Caco-2 (cell line): ENCODE results near the gene CUZD1. TPM values are rescaled to one million over a fixed set of nuclear protein-coding genes. Genes with fewer than 3 reads are reported as not detected.
A peak's percentile ranks its signal among the peaks of the same experiment; 100 is the strongest.

Experiments used
- BruUV-seq: library from RNA; stranded (reverse); fragments of 400-500 nt; replicated peaks from 2 replicates; lab custom pipeline; 2021; lab: Mats Ljungman, UMichigan
- CTCF ChIA-PET: fragments of 300-600 bp; sonication (Branson Sonifier 250); formaldehyde crosslinking; loops from one replicate; lab custom pipeline; 2022; ENCODE audit warnings: antibody characterized with exemption; lab: Charles Lee
- POLR2A ChIA-PET: fragments of 300-600 bp; sonication (Branson Sonifier 250); formaldehyde crosslinking; loops from one replicate; lab custom pipeline; 2022; ENCODE audit warnings: antibody characterized with exemption; lab: Charles Lee
- DNase-seq, 2 experiments: peaks; one replicate each; pipeline versions ENCODE4 v3.0.0 to v3.0.0-alpha.2; 2020 to 2022
- H3K27me3 ChIP-seq: replicated peaks from 2 replicates; pipeline ENCODE4 v1.6.0; 2011; ENCODE audit warnings: low read length; ENCODE audit not compliant: control insufficient read depth, insufficient read depth
- H3K36me3 ChIP-seq: 2 replicates; pipeline ENCODE4 v1.5.1; 2011; ENCODE audit warnings: low read length; ENCODE audit not compliant: control insufficient read depth, insufficient read depth
- H3K4me1 ChIP-seq: fragments of 250-450 bp; sonication (Bioruptor Pico); 2 replicates; pipeline ENCODE4 v1.5.1; 2020; ENCODE audit warnings: mild to moderate bottlenecking
- H3K4me3 ChIP-seq: 2 replicates; pipeline ENCODE4 v1.5.1; 2011; ENCODE audit warnings: low read depth, mild to moderate bottlenecking, control low read depth, low read length
- H3K9me3 ChIP-seq: fragments of 250-450 bp; sonication (Bioruptor Pico); 2 replicates; pipeline ENCODE4 v1.5.1; 2020; ENCODE audit warnings: mild to moderate bottlenecking, moderate library complexity
- H3K27ac Mint-ChIP-seq: one replicate; pipeline ENCODE4 v1.8.0; 2022; ENCODE audit warnings: mixed read lengths; ENCODE audit not compliant: unreplicated experiment
- H3K27me3 Mint-ChIP-seq: one replicate; pipeline ENCODE4 v1.8.0; 2022; ENCODE audit warnings: mixed read lengths; ENCODE audit not compliant: insufficient read depth, unreplicated experiment
- H3K36me3 Mint-ChIP-seq: one replicate; pipeline ENCODE4 v1.8.0; 2022; ENCODE audit warnings: mild to moderate bottlenecking, mixed read lengths; ENCODE audit not compliant: insufficient read depth, unreplicated experiment
- H3K4me1 Mint-ChIP-seq: one replicate; pipeline ENCODE4 v1.8.0; 2022; ENCODE audit warnings: low read depth, mixed read lengths; ENCODE audit not compliant: unreplicated experiment
- H3K4me3 Mint-ChIP-seq: one replicate; pipeline ENCODE4 v1.8.0; 2022; ENCODE audit warnings: mild to moderate bottlenecking, moderate library complexity, mixed read lengths; ENCODE audit not compliant: unreplicated experiment
- H3K9me3 Mint-ChIP-seq: one replicate; pipeline ENCODE4 v1.8.0; 2022; ENCODE audit warnings: mixed read lengths; ENCODE audit not compliant: unreplicated experiment
- CTCF ChIP-seq, 2 experiments: fragments of 200-600 bp in 1 of 2; IDR thresholded peaks; 1 replicate in 1 of 2; 2 replicates in 1 of 2; pipeline versions ENCODE4 v1.5.1 to v1.8.0; 2011 to 2022; ENCODE audit warnings: antibody characterized with exemption in 1 of 2, control low read depth in 1 of 2, inconsistent platforms in 1 of 2, low read depth in 1 of 2, low read length in 1 of 2, mild to moderate bottlenecking in 1 of 2, moderate library complexity in 1 of 2; ENCODE audit not compliant: insufficient read depth in 1 of 2, severe bottlenecking in 1 of 2, unreplicated experiment in 1 of 2
- intact Hi-C: fragments of 100-400 bp; cut with micrococcal nuclease; formaldehyde crosslinking; loops from one replicate; pipeline ENCODE4 v1.10.0; 2022; ENCODE audit not compliant: unreplicated experiment
- total RNA-seq: library from RNA; stranded (reverse); gene quantifications from 2 replicates; pipeline ENCODE4 v1.2.3, GENCODE V29; 2022

The CUZD1 gene
- total RNA-seq, 1 experiment from 2014 or later = 2.1 TPM

- no peak for TF ChIP-seq CTCF (IDR thresholded peaks at IDR 0.05; ENCODE audit: insufficient read depth in 1 of 2, low read depth in 1 of 2, low read length in 1 of 2, severe bottlenecking in 1 of 2, unreplicated experiment in 1 of 2)
- Histone ChIP-seq H3K27me3 (no peaks in the 10 kb centered on the region), H3K4me1 (peaks cover 16% of the 10 kb centered on the region; the same call in 1 of the 2 replicates), H3K9me3 (no peaks in the 10 kb centered on the region), H3K4me3 (peak overlapping the region; percentile 52), H3K36me3 (peaks cover 1% of the 10 kb centered on the region; the same call in 1 of the 2 replicates)
- Mint-ChIP-seq H3K4me1 (peaks cover 19% of the 10 kb centered on the region), H3K36me3 (peaks cover 20% of the 10 kb centered on the region), H3K9me3 (peaks cover 15% of the 10 kb centered on the region), H3K27ac (peak overlapping the region; percentile 90), H3K4me3 (peak overlapping the region; percentile 94), H3K27me3 (no peaks in the 10 kb centered on the region)
- POLR2A ChIA-PET = interaction anchor here (0.6 kb wide), 1 partner anchor 77 kb away, joined by 3 read pairs; no protein-coding TSS in a partner anchor
- no peak for DNase-seq
- CTCF ChIA-PET = no interaction called here
- intact Hi-C loops = loop anchor here (10.0 kb wide), 1 partner anchor 76 kb away; the partner anchor contains the start of gene C10orf88
- TSS peak; percentile 64 for BruUV-seq
Observed at GRCh38 chr10:122878799-122879338, 33.2 kb upstream of the CUZD1 start.

- intact Hi-C loops = loop anchor here (10.0 kb wide), 1 partner anchor 78 kb away; the partner anchor contains the start of gene C10orf88
- H3K27me3 Mint-ChIP-seq = no peaks in the 10 kb centered on the region
- H3K27ac Mint-ChIP-seq = peak overlapping the region; percentile 90
- peaks cover 19% of the 10 kb centered on the region for H3K4me1 Mint-ChIP-seq
- Histone ChIP-seq H3K27me3 (no peaks in the 10 kb centered on the region), H3K9me3 (no peaks in the 10 kb centered on the region), H3K36me3 (peaks cover 1% of the 10 kb centered on the region; the same call in 1 of the 2 replicates), H3K4me1 (peaks cover 16% of the 10 kb centered on the region; the same call in 1 of the 2 replicates), H3K4me3 (no peak overlapping the region)
- TF ChIP-seq CTCF (IDR thresholded peaks at IDR 0.05; ENCODE audit: insufficient read depth in 1 of 2, low read depth in 1 of 2, low read length in 1 of 2, severe bottlenecking in 1 of 2, unreplicated experiment in 1 of 2) = no peak
- DNase-seq = no peak
- no peak overlapping the region for H3K4me3 Mint-ChIP-seq
- peaks cover 19% of the 10 kb centered on the region for H3K9me3 Mint-ChIP-seq
- peaks cover 20% of the 10 kb centered on the region for H3K36me3 Mint-ChIP-seq
- POLR2A ChIA-PET = no interaction called here
- CTCF ChIA-PET = no interaction called here
- no TSS peak for BruUV-seq
Observed at GRCh38 chr10:122877264-122877663, 31.6 kb upstream of the CUZD1 start.

GRCh38 chr10:122876467-122876855, 30.8 kb upstream of the CUZD1 start:
- peaks cover 19% of the 10 kb centered on the region for H3K9me3 Mint-ChIP-seq
- peaks cover 19% of the 10 kb centered on the region for H3K4me1 Mint-ChIP-seq
- no peak for DNase-seq
- no peaks in the 10 kb centered on the region for H3K27me3 Mint-ChIP-seq
- intact Hi-C loops = loop anchor here (10.0 kb wide), 1 partner anchor 78 kb away; the partner anchor contains the start of gene C10orf88
- ChIA-PET POLR2A (no interaction called here), CTCF (no interaction called here)
- H3K27ac Mint-ChIP-seq = no peak overlapping the region
- Histone ChIP-seq H3K27me3 (no peaks in the 10 kb centered on the region), H3K36me3 (peaks cover 1% of the 10 kb centered on the region; the same call in 1 of the 2 replicates), H3K9me3 (no peaks in the 10 kb centered on the region), H3K4me3 (no peak overlapping the region), H3K4me1 (peaks cover 16% of the 10 kb centered on the region; the same call in 1 of the 2 replicates)
- TF ChIP-seq CTCF (IDR thresholded peaks at IDR 0.05; ENCODE audit: insufficient read depth in 1 of 2, low read depth in 1 of 2, low read length in 1 of 2, severe bottlenecking in 1 of 2, unreplicated experiment in 1 of 2) = no peak
- H3K4me3 Mint-ChIP-seq = no peak overlapping the region
- no TSS peak for BruUV-seq
- H3K36me3 Mint-ChIP-seq = peaks cover 20% of the 10 kb centered on the region
